Femur (tissue), 1 donor: ENCODE results near the gene C2orf68.
"Not testable (repeated sequence)": the region's sequence is repeated elsewhere in the genome, so short reads cannot be mapped to it uniquely, and the experiment has no call there.

ENCODE experiments used
- DNase-seq: peaks from one replicate; pipeline ENCODE4 v3.0.0-alpha.2; 2017

Gene C2orf68, protein sequence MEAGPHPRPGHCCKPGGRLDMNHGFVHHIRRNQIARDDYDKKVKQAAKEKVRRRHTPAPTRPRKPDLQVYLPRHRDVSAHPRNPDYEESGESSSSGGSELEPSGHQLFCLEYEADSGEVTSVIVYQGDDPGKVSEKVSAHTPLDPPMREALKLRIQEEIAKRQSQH

DNA sequence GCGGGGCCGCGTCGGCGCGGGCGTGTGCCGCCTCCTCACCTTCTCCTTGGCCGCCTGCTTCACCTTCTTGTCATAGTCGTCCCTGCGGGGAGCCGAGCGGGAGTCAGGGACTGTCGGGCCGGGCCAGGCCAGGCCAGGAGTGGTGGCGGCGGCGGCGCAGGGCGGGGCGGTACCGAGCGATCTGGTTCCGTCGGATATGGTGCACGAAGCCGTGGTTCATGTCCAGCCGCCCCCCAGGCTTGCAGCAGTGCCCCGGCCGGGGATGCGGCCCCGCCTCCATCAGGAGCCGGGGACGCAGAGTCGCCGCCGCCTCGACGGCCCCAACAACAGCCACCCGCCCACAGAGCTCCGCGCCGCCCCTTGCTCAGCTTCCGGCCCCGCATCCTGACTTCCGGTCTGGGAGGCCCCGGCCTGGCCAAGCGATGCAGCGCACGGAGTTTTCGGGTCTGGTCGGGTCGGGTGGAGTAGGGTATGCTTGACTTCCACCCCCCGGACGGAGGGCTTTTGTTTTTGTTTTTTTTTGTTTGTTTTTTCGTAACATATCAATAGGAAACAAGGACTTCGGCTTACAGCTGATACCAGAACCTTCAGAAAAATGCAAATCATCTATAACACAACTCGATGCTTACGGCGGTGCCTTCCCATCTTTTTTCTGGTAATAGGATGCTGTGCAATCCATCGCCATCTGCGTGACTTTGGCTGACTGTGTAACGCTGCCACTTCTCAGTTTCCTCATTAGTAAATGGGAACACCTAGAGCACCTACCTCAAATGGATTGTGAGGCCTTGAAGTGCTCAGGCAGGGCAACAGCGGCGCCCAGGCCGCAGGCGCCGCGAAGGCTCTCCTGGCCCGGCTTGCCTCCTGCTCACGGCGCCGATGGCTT is at the start of gene C2orf68:
Gene C2orf68 (minus strand): TSS at position 362 of the 883 bp plus-strand sequence. CDS start 82 bp downstream, at position 280.
- peak; percentile 96 for DNase-seq

DNA sequence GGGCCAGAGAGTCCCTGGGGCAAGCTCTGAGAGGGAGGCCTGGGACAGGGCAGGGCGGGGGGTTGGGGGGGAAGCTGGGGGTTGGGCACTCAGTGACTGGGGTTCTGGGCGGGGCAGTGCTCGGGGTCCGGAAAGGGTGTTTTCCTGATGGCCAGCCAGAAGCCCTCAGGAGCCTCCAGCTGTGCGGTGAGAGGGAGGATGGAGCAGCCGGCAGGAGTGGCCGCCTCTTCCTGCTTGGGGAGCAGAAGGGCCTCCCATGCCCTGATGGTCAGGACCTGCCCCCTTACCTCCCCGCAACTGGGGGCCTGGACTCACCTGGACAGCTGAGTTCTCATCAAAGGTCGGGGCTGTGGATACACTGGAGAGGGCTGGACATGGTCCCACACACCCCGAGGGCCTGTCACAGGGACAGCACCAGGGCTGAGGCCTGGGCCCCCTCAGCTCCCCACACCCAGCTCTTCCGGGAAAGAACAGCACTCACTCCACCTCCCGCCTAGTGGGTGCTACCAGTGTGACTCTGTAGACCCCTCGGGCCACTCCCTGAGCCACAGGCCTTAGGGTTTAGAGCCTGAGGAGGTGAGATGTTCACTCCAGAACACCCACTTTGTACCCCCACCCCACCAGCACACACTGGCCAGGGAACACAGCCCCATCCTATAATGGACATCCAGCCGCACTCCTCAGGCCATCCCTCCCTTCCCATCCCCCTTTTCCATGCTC is 49.4 kb upstream of the C2orf68 start:
- DNase-seq = no peak

DNA sequence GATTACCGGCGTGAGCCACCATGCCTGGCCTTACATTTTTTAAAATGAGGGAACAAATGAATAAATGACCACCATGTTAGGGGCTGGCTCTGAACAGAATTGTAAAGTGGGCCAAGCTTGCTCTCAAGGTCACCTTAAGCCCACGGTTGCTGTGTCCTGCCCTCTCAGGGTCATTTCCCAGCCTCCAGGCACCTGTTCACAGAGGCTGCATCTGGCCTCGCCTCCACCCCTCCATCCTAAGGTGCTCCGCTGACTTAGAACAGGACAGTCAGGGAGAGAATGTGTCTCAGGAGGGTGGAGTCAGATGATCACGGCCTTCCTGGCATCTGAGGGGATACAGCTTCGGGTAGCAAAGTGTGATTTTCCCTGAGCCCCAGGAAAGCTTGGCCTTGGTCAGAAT is 48.9 kb upstream of the C2orf68 start:
- no peak for DNase-seq

DNA sequence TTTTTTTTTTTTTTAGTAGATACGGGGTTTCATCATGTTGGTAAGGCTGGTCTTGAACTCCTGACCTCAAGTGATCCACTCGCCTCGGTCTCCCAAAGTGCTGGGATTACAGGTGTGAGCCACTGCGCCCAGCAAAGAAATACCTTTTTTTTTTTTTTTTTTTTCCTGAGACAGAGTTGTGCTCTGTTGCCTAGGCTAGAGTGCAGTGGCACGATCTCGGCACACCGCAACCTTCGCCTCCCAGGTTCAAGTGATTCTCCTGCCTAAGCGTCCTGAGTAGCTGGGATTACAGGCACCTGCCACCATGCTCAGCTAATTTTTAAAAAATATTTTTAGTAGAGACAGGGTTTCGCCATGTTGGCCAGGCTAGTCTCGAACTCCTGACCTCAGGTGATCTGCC is 48.4 kb upstream of the C2orf68 start:
- not testable (repeated sequence) for DNase-seq

DNA sequence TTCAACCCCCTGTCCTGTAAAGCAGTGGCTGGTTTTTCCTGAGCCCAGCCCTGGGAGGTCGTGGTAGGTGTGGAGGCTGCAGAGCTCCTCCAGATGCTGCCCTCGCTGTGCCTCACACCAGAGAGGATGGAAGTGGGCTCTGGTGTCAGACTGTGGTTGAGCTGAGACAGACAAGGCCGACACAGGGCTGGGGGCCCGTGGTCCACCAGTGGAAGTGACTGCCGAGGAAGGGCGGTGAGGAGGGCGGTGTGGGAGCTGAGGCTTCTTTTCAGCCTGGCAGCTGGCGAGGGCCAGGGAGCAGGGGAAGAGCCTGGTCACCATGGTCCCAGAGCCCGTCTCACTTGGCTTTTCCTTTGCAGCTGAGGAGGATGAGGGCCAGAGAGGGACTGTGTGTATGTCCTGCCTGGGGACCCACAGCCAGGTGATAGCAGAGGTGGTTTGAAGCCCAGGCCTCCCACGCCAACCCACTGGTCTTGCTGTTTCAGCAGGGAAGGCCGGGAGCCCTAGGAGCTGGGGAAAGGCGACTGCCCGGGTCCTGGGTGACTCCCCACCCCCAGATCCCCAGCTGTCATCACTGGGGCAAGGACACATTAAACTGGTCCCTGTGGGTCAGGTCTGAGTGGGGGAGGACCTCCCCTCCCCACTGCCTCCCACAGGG is 47.6 kb upstream of the C2orf68 start:
- no peak for DNase-seq

DNA sequence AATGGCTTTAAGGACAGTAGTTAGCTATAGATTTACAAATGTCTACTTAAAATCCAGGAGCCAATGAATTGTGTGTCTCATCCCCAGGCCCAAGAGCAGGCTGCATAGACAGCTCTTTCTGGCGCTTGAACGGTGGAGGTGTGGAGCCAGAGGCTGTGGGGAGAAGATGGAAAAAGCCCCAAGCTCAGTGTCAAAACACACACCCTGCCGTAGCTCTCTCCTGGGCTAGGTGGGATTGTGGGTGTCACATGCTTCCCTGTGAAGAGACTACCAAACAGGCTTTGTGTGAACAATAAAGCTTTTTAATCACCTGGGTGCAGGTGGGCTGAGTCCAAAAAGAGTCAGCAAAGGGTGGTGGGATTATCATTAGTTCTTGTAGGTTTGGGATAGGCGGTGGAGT is 45.5 kb upstream of the C2orf68 start:
- DNase-seq = not testable (repeated sequence)

DNA sequence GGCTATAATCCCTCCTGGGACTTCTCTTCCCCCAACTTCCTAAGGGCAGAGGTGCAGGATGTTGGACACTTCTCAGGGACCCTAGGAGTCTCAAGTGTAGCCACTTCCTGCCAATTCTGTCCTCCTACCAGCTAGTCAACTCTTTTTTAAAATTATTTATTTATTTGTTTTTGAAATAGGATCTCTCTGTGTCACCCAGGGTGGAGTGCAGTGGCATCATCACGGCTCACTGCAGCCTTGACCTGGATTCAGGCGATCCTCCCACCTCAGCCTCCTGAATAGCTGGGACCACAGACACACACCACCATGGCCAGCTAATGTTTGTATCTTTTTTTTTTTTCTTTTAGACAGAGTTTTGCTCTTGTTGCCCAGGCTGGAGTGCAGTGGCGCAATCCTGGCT is 44.6 kb upstream of the C2orf68 start:
- no peak for DNase-seq

DNA sequence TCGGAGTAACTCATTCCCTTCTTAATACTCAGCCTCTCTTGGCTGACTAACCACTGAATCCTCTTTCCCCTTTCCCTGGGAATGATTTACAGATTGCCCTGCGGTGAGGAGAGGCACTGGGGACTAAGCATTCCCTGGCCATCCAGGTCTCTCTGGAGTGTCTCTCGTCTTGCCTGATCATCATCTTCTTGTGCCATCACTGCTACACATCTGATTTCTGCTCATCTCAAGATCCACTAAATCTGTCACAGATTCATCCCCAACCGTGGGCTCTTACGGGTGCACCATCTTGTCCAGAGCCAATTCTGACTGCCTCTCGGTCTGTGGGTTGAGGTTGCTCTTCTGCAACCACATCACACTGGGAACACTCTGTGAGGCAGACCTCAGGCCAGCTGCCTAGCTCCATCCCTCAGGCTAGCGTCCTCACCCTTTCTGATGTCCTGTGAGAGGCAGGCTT is 44.1 kb upstream of the C2orf68 start:
- DNase-seq = no peak

DNA sequence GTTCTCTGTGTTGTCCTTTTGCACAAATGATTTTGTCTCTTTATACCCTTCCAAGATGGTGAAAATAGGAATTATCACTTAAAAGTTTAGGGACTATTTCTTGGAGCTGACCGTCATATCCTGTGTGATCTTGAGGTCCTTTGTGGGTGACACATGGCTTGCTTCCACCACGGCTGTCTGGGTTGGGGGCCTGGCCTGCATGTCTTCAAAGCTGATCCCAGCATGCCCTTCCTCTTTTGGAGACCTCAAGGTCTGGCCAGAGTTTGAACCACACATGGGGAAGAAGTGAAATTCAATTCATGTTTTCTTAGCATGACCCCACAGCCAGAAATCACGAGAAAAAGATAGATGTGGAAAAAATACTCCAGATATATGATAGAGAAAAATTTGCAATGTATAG is 42.1 kb upstream of the C2orf68 start:
- no peak for DNase-seq

DNA sequence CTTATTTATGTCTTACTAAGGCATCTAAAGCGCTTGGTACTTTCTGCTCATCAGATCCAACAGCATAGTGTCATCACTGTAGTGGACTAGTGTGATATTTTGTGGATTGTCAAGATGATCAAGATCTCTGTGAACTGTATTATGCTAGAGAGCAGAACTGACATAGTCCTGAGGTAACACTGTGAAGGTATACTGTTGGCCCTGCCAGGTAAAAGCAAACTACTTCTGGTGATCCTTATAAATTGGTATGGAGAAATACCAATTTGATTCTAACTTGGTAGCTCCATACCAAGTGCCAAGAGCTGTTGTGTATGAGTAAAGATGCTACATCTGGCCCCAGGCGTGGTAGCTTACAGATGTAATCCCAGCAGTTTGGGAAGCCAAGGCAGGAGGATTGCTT is 40.2 kb upstream of the C2orf68 start:
- no peak for DNase-seq

DNA sequence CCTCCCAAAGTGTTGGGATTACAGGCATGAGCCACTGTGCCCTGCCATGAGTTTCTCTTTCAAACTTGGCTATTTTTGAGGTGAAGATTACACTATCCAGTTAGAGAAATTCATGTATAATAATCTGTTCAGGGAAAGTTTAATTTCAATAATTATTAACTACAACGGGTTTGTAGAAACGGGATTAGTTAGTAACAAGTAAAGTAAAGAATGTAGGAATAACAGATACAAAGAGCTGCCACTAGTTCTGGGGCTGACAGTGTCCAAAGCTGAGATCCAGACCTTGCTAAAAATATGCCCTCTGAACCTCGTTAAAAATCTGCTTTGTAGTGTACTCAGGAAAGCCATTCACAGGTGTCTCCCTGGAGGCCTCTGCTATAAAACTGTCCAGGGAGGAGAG is 39.2 kb upstream of the C2orf68 start:
- DNase-seq = no peak

DNA sequence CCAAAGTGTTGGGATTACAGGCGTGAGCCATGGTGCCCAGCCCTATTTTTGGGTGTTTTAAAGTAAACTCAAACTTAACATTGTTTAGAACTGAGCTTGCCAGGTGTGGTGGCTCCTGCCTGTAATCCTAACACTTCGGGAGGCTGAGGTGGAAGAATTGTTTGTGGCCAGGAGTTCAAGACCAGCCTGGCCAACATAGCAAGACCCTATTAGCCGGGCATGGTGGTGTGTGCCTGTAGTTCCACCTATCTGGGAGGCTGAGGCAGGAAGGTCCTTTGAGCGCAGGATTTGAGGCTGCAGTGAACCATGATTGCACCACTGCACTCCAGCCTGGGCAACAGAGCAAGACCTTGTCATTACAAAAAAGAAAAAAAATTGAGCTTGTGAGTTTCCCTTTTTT is 38.6 kb upstream of the C2orf68 start:
- DNase-seq = no peak

DNA sequence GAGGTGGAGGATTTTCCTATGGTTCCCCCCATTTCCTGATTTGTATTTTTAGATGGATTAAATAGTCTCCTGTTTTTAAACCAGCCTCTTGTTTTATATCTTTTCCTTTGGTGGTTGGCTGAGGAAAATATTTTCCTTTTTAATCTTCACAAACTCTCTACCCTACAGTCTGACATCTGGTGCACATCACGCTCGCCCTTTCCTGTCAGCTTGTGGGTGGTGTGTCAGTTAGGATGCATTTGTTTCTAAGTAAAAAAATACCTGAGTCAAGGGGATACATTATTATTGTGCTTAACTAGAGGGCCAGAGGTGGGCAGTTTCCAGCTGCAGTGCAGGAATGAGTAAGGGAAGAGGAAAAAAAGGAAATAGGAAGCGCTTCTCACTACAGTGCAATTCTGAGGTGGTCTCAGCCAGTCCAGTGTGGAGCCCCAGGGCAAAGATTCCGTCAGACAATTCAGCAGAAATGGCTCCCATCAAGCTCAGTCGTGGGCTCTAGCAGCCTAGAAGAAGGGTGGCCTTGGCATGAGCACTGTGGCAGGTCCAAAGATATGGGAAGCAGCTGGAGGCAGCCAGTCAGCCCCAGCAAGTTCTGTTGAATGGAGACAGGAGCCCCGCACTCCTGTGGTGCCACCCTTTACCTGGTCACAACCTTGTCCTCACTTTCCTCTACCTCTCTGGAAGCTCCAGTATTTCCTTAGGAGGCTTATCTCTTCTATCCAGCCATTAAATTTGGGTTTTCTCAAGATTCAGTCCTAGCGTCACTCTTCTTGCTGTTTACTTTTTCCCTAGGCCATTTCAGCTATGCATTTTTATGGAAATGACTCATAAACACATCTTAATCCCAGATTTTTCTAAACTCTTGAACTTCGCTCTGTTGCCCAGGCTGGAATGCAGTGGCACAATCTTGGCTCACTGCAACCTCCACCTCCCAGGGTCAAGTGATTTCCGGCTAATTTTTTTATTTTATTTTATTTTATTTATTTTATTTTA is 37.6 kb upstream of the C2orf68 start:
- DNase-seq = no peak

DNA sequence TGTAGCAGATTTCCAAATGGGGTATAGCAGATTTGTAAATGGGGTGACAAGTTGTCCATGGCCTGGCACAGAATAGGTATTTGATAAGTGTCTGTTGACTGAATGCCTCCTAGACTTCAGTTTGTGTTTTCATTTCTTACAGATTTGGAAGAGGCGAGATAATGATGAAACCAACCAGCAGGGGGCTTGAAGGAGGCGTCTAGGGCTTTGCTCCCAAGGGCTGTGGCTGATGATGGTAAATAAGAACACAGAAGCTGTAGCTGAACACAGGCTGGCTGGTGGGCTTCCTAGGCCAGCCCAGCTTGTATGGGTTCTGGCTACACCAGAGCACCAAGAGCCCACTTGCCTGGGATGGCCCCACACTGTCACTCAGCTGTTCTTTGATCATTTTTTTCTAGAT is 36.8 kb upstream of the C2orf68 start:
- DNase-seq = no peak

DNA sequence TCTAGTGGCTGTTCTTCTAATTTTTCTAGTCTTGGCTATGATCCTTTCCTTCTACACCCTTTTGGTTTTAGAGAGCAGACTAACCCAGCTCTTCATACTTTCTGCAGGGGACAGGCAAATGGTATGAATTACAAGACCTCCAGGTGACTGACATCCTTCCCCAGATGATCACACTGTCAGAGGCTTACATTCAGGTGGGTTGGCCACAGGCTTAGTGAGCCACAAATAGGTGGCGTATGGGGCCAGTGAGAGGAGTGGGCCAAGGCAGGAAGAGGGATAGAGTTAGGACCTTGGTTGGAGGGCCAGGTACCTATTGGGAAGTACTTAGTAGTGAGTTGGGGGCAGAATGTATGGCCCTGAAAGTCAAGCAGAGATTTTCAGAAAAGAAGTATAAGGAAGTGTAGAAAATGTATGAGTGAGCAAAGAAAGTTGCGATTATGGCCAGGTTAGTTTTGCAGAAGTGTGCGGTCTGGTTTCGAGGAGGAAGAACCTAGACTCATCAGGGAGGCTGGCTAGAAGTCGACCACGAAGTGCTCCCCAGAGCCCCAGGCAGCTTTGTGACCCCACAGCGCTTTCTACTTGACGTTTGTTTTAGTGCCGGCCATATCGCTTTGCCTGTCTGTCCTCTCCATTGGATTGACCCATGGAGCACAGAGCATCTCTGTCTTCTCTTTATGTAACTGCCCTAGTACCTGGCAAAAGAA is 36.1 kb upstream of the C2orf68 start:
- DNase-seq = no peak

DNA sequence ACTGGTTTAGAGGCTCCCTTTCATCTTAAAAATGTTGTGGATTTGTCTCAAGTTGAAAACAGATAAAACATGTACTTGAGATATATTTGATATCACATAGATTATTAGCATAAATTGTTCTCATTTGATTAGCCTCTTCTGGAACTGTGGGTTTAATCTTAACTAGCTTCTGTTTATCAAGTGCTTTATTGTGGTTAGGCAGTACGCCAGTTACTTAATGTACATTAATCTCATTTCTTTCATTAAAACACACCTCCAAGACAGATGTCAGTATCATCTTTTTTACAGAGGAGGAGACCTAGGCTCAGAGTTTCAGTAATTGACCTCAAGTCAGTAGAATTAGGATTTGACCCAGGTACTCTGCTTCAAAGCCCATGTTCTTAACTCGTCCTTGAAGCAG is 34.3 kb upstream of the C2orf68 start:
- no peak for DNase-seq

DNA sequence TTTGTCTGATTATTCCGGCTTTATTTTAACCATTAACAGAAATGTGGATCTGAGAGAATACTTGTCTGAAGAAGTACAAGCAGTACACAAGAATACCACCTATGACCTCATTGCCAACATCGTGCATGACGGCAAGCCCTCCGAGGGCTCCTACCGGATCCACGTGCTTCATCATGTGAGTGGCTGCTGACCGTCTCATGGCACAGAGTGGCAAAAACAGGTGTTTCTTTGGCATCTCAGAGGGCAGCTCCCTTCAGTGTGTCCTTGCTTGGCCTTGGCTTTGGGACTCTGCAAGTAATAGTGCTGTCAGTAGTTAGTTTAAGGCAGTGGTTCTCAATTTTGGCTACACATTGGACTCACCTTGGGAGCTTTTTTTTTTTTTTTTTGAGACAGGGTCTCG is 33.0 kb upstream of the C2orf68 start:
- no peak for DNase-seq

DNA sequence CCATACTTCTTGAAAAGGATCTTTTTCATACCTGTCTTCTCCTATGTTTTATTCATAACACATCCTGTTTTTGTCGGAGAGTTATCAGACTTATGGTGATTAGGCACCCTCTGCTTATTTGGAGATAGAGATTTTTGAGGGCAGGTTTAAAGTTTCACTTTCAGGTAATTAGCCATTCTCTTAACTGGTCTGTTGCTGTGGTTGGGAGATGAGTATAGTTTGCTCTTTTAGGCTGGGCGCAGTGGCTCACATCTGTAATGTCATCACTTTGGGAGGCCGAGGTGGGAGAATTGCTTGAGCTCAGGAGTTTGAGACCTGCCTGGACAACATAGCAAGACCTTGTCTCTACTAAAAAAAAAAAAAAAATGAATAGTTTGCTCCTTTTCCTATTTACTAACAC is 30.9 kb upstream of the C2orf68 start:
- no peak for DNase-seq

DNA sequence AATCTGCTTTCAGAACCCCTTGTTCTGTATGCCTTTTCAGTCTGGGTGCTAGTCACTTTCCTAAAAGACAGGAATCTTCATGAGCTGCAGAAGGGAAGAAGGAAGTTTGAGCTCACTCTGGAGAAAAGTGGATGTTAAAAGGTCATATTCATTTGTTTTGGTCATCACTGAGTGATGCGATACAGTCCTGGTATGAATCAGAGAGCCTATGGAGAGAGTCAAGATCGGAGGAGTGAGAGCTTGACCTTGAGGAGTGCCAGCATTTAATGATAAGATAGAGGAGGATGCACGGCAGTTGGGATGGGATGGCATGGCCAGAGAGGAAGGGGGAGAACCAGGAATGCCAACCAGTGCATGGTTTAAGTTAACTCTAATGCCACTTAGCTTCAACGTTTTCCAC is 23.8 kb upstream of the C2orf68 start:
- DNase-seq = no peak

DNA sequence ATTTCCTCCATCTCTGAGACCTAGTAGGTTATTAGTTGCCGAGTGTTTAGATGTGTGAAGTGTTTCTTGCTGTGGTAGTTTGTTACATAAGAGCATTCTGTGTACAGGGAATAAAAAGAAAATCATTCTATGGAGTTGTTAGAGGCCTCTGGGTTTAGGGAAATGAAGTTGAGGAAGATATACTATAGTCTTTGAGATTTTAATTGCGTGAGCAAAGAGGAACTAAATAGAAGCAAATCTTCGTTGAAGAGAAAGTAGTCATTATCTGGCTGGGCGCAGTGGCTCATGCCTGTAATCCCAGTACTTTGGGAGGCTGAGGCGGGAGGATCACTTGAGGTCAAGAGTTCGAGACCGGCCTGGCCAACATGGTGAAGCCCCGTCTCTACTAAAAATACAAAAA is 23.1 kb upstream of the C2orf68 start:
- no peak for DNase-seq

DNA sequence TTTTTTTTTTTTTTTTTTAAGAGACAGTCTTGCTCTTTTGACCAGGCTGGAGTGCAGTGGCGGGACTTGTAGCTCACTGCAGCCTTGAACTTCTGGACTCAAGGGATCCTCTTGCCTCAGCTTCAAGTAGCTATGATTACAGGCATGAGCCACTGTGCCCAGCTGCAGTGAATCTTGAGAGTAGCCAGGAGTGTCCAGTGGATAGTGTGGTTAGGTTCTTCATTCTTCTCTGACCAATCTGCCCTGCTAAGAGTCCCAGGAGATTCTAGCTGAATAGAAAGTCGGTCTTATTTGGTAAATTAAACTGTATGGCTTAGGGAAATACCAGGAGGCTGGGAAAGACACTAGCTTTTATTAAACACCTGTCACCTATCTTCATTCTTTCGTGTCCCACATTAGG is 19.4 kb upstream of the C2orf68 start:
- DNase-seq = no peak
